ENCODE data around the gene MKS1.

The MKS1 gene

DNA sequence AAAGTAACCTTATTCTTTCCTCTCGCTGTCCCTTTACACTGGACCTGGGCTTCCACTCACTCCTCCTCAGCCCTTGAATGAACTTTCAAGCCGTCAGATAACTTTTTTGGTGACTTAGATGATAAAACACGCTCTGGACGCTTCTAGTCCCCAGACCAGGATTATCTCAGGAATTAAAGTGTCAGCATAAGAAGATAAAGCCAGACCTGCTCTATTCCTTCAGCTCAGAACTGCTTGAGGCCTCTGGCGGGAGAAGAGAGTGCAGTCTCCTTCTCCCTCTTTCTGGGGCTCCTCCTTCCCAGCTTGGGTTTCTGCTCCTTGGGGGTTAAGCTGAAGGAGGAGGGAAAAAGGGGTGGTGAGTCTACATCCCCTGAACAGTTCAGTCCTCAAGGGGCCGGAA is 25.9 kb upstream of the MKS1 start:
- no peak for DNase-seq (ENCODE audit: low spot score)

DNA sequence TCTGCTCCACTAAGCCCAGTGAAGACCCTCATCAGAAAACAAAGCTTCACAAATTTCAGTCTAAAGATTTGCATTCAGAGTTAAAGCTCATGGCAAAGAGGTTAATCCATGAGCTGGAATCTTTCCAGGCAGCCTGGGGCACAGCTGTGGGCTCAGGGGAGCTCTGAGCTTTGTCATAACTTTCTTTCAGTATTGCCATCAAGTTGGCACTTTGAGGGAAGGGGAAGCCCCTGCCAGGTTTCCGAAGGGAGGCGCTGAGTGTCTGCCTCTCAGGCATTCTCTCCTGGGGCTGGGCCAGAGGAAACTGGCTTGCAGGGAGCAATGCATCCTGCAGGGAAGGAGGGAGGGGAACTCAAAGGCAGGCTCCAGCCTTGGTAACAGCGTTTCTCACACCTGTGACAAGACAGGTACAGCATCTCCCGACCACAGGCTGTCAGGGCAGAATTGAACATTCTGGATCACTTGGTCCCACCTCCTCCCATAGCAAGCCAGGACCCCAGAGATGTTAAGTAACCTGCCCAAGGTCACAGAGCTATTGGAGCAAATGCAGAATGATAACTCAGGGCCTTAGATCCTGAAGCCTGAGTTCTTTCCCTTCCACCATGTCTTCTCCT is 23.2 kb upstream of the MKS1 start:
- peak; percentile 38 for DNase-seq (ENCODE audit: low spot score)

DNA sequence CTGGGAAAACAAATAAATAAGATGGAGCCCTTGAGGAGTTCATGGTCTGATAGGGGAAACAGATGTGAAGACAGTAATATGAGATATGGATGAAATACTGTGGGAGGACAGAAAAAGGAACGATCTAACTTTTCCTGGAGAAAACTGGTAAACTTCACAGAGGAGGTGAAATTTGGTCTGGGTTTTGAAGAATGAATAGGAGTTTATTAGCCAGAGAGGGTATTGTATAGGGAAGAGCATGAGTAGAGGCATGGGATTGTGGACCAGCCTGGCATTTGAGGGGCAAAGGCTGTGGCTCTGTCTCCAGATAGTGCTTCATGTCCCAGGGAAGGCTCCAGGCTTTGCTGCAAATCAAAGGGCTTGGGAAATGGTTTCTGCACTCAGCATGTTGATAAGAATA is 20.9 kb upstream of the MKS1 start:
- DNase-seq (ENCODE audit: low spot score) = no peak

DNA sequence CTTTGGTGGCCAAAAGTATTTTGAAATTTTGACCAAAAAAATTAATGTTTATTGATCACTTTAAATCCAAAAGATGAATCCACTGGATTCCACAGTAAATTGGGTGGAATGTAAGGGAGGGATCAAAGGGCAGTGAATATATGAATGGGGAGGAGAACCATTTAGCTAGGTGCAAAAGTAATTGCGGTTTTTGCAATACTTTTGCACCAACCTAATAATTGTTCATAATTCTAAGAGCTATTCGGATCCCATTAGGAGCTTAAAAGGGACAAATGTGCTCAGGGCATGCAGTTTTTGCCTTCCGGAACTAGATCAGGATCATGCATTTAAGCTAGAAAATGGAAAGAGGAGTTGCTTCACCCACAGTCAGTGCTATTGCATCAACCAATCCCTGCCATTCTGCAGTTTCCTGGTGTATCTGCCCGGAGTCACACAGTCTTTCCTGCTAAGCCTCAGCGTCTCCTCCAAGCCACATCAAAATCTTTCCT is 19.1 kb upstream of the MKS1 start, which contains the start of gene LPO:
LPO (plus strand) TSS at position 438 of the 488 bp plus-strand sequence. CDS start 4,396 bp downstream, outside the sequence.
- no peak for DNase-seq (ENCODE audit: low spot score)

DNA sequence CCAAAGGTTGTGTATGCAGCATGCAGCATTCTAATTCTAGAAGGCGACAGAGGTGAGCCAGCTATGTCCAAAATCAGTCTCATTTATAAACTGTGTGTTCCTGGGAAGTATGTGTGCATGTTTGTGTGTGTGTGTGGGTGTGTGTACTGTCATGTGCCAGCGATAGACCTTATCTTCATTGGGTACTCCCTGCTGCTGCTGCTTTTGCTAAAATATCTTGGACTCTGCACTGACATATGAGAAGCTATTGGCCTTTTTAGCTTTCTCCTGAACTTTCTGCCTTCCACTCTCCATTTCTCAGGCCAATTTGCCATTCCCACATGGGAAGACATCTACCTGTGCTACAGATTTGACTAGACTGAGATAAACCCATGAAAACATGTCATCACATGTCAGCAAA is 17.3 kb upstream of the MKS1 start:
- no peak for DNase-seq (ENCODE audit: low spot score)

DNA sequence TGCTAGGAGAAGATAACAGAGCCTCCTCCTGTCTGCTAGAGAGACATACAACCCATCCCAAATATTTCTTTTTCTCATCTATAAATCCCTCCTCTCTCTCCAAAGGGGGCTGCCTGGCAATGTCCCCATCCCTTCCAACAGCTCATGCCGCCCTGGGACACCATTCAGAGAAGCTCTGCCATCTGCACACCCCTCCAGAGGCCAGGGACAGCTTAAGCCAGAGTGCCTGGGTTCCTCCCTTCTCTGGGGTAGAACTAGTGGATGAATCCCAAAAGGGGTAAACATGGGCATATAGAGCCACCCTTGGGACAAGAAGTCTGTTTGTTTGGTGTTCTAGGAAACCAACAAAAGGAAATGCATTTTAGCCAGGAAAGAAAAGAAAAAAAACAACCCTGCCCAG is 16.8 kb upstream of the MKS1 start:
- no peak for DNase-seq (ENCODE audit: low spot score)

DNA sequence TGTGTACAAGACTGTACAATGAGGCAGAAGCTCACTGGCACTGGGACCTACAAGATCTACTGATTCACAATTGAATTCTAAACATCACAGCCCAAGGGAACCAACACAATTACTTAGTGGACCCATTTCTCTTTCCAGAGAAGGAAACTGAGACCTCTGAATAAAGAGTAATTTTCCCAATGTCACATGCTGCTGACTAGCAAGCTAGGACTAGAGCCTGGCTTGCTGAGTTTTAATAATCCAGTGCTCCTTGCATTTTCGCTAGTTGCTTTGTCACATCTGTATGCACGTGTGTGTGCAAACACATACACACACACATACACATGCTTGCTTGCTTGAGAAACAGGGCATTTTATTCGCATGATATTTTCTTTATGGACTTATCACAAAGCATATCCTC is 15.5 kb upstream of the MKS1 start:
- no peak for DNase-seq (ENCODE audit: low spot score)

DNA sequence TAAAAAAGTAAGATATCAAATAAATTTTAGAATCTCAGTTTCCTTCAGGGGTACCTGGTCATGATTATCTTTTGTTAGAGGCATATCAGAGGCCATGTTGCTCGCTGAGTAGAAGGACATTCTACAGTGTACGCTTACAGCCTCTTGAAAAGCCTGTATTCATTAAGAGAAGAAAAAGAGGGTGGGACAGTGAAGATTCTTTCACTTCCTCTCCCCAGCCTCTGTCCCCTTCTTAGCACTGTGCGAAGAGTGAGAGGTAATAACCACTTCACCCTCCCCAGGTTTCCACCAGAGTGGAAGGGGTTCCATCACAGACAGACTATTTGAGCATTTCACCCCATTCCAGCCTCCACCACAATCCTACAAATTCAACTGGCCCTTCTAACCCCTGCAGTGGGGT is 14.5 kb upstream of the MKS1 start:
- DNase-seq (ENCODE audit: low spot score) = no peak

DNA sequence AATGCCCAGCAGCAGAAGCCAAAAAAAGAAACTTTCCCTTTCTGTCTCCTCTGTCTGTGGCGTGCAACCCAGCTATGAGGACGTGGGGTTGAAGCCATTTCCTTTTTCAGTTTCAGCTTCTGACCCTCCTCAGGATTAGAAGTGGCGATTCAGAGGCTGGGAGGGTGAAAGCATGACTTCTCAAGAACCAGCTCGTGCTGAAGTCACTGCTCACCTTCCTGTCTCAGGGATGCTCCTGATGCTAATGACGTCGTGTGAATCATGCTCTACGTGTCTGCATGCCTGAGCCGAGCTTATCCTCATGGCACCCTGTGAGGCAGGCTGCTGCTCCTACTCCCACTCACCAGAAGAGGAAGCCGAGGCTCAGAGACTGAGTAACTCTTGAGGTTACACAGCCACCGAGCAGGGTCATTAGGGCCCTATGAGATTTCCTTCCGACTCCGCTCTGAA is 13.7 kb upstream of the MKS1 start:
- peak; percentile 98 for DNase-seq (ENCODE audit: low spot score)

DNA sequence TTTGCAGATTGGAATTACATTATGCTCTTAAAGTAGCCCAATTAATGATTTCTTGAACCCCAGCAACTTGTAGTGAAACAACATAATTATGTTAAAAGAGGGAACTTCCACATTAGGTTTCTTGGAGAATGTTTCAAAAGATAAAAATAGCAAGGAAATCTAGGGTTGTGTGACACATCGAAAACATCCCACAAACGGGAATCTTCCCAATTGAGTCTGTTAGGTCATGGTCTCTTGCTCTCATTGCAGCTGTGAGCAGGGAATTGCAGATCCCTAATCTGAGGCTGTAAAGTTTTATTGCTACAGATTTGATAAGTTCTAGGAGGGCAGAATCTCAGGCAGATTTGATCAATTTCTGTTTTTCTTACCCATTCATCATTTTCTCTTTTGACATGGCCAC is 12.6 kb upstream of the MKS1 start:
- DNase-seq (ENCODE audit: low spot score) = peak; percentile 40

DNA sequence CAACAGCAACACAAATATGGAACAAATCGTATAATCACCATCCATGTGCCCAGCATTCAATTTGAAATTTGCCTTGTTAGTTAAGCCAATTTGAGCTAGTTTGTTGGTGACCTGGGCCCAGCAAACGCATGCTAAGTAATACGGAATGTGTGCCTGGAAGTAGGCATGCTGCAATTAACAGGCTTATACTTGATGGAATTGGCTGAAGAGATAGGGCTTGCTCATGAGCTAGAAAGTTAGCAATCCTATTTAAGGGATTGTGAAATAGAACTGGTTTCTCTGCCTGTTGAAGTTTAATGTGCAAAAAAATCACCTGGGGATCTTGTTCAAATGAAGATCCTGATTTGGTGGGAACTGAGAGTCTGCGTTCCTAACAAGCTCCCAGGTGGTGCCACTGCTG is 10.8 kb upstream of the MKS1 start:
- no peak for DNase-seq (ENCODE audit: low spot score)

DNA sequence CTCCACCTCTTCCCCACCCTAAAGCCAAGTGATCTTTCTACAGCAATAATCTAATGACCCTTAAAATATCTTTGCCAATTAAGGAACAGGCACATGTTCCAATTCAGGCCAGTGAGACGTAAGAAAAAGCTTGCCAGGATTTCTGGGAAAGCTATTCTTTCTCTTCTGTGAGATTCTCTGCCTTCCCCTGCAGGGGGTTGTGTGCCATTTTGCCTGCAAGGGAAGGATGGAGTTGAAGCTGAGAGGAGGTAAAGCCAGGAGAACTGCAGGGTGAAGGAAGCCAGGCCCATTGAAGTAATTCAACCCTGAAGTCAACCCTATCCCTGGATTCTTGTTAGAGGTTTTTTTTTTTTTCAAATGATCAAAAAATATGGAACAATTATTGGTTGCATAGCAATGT is 10.3 kb upstream of the MKS1 start:
- DNase-seq (ENCODE audit: low spot score) = no peak

DNA sequence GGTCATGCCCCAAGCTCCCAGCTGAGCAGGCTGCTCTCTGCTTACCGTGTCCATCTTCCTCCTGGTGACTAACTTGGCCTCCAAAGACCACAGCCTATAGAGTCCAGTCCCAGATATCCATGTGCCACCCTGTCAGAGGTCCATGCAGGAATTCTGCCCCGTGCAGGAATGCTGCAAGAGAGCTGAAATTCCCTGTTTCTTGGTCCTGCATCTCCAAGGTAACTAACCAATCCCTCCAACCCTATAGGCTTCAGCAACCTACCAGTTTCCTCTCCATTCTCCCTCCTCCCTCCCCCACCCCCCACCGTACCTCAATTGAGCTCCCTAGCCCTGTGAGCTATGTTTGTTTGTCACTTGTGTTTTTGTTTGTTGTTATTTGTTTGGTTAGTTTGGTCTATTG is 9.6 kb upstream of the MKS1 start:
- DNase-seq (ENCODE audit: low spot score) = no peak

DNA sequence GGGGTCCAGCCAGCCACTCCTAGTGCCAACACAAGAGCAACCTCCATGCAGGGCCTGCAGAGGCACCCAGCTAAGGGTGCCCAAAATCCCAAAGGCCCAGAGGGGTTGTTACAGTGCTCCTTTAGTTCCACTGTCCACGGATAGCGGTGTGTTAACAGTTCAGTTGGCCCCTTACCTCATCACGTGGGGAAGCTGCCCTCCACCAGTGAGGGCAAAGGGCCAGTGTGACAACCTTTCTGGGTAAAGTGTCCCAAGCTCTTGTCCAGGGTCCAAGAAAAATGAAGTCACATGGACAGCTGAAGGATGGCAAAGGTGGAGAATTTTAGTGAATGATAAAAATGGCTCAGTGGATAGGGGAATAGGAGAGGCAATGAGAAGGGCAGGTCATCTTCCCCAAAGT is 8.7 kb upstream of the MKS1 start:
- DNase-seq (ENCODE audit: low spot score) = no peak

DNA sequence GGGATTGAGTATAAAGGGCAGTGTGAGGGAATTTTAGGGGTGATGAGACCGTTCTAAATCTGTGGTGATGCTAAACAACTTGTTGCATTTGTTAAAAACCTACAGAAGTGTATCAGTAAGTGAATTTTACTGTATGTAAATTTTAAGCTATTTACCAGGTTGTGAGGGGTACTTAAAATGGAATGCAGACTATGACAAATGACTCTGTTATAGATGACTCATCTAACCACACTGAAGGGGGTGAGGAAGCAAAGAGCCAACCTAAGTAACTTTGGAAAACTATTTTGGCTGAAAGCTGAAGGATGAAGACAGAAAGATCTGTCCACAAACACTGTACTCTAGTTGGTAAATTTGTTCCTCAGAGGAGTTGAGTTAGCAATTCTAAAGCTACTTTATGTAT is 5.3 kb upstream of the MKS1 start:
- DNase-seq (ENCODE audit: low spot score) = peak; percentile 85

DNA sequence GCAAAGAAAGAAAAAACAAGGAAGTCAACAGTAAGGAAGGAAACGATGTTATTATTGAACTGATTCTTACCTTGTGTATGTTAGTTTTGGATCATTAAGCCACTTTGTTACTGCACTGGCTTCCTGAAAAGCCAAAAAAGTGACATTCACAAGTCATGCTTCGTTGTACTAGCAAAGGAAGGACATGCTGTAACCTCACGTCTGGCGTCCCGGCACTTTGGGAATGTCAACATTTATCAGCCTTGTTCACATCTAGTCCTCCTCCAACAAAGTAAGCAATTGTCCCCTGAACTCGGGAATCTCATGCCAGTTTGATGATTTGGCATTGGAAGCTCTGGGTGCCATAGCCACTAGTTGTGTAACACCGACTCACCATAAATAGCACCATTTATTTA is 731 bp upstream of the MKS1 start:
- peak; percentile 50 for DNase-seq (ENCODE audit: low spot score)

DNA sequence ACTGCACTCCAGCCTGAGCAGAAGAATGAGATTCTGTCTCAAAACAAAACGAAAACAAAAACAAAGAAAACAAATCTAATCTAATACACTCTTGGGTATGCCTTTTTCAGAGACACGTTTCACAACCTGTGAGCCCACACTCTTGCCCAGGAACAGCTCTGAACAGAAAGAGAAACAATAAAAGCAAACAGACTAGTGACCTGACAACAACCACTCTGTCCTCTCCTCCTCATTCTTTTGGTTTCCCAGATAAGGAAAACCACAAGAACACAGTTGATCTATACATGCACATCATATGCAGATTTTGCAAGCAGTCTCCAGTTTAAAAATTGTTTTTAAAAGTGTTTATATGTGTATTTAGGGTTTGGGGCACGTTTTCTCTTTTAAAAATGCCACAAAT is 1.3 kb downstream of the MKS1 start:
- no peak for DNase-seq (ENCODE audit: low spot score)

DNA sequence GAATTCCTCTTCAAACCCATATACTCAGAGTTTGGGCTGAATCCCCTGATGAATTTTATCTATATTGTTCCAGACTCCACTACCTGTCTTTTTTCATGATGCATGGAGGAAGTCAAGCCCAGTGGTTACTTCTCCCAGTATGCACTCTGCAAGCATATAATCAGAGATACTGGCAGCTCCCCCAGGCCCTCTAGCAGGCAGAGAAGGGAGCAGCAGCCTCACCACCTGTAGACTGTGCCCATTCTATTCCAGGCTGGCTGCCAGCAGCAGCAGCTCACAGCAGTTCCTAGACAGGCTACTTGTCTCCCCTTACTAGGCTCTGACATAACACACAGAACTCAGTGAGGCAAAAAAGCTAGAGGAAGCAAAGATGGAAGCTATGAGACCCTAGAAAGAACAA is 3.4 kb downstream of the MKS1 start:
- no peak for DNase-seq (ENCODE audit: low spot score)

DNA sequence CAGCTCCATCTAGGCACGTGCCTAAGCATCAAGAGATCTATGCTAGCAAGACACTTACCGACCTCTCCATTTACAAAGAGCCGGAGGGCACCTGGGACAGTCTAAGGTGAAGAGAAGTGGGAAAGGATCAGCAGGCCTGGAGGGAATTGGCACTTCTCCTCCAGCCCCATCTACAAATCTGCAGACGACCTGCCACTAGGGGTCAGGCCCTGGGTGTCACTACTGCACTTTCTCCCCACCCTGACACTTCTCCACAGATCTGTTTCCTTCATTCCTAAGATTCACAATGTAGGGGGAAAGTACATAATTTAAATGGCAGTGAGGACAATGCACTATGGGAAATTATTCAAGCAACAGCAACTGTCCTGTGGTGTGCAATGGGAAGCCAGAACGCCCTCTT is 8.1 kb downstream of the MKS1 start:
- no peak for DNase-seq (ENCODE audit: low spot score)

DNA sequence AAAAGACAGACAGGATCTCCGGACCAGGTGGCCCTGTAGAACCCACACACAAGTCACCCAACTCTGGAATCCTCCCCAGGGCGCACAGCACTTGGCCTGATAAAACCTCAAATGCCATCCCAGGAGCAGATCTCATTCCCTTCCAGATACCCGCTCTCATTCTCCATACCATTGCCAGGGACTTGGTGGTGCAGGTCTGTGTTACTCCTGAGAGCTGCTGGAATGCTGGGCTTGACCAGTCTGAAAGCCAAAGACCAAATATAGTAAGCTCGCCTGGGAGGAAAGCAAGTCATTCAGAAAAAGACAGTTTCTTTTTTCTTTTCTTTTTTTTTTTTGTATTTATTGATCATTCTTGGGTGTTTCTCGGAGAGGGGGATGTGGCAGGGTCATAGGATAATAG is 10.7 kb downstream of the MKS1 start:
- DNase-seq (ENCODE audit: low spot score) = no peak

DNA sequence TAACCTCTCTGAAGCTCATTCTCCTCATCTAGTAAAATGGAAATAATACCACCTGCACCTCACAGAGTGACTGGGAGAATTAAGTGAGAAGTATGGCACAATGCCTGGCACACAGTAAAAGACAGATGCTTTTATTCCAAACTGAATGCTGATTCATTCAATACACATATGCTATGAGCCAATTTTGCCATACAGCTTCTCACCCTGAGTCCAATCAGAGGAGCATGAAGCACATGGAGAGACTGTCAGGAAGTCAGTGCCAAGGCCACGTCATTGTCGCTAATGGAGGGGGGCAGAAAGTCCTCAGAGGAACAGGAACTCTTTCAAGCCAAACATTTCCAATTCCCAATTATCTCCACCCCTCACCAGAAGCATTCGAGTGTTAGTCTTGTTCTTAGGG is 11.6 kb downstream of the MKS1 start:
- DNase-seq (ENCODE audit: low spot score) = no peak

DNA sequence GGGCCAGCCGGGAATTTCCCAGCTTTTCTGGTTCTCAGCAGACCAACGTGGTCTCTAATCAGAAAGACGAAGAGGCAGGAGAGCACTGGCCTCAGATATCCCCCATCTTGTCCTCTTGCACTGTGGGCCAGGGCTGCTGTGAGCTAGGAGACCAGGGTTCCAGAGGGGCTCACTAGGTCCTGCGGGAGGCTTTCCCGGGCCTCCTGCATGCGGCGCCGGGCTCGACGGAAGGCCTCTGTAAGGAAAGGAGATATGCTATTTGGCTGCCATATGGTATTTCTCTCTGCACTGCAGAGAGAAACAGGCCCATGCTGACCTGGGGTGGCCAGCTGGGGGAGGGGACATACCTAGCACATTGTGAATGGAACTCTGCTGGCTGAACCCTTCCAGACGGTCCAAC is 13.1 kb downstream of the MKS1 start:
- no peak for DNase-seq (ENCODE audit: low spot score)

DNA sequence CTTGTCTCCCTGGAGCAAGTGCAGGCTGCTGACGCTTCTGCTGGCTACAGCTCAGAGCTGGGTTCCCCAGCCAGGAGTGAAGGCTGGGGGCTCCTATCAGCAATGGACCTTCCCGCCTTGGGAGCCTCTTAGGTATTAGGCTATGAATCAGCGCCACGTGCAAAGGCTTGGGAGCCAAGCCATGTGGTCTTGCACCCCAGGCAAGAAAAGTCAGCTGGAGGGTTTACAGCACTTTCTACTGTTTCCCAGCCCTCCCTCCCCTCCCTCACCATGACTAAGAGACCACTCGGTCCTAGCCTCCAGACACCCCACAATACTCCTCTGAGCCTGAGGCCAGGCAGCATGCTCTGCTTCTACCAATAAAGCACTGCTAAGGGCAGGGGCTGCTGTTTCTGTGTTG is 14.3 kb downstream of the MKS1 start:
- no peak for DNase-seq (ENCODE audit: low spot score)

DNA sequence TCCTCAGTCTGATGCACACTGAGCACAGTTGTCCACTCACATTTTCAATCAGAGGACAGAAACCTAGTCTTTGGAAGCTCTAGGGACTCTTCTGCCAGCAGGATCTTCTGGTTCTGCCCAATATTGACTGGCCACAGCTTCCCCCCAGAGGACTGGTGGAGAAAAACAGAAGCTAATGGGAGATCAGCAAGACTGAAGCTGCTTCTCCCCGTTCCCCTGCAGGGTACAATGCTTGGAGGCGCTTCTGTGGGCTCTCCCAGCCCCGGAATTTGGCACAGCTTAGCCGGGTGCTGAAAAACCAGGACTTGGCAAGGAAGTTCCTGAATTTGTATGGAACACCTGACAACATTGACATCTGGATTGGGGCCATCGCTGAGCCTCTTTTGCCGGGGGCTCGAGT is 16.2 kb downstream of the MKS1 start:
- DNase-seq (ENCODE audit: low spot score) = no peak

Data from kidney tubule cell (primary cell).